Left lung (tissue), 10 donors: ENCODE measurements around the gene MAP6. TPM values are rescaled to one million over a fixed set of nuclear protein-coding genes. Genes with fewer than 3 reads are reported as not detected.

Experiments used
- ATAC-seq: fragments of 200-7000 bp; cut with Tn5 transposase; one replicate; pipeline ENCODE4 v1.9.1; 2020; ENCODE audit warnings: moderate library complexity
- DNase-seq, 4 donors: peaks; one replicate each; pipeline ENCODE4 v3.0.0-alpha.2; 2013 to 2020
- H3K27ac ChIP-seq, 2 donors: fragments of 200-600 bp; sonication (generic) in 1 of 2; one replicate each; pipeline versions ENCODE4 v1.5.0 to v1.8.0; 2020 to 2021
- H3K27me3 ChIP-seq, 2 donors: fragments of 200-600 bp; sonication (generic) in 1 of 2; one replicate each; pipeline versions ENCODE4 v1.5.0 to v1.8.0; 2020 to 2021
- H3K36me3 ChIP-seq, 2 donors: fragments of 200-600 bp; sonication (generic) in 1 of 2; one replicate each; pipeline versions ENCODE4 v1.5.0 to v1.8.0; 2020 to 2021
- H3K4me1 ChIP-seq, 2 donors: fragments of 200-600 bp; one replicate each; pipeline ENCODE4 v1.8.0; 2021
- H3K4me3 ChIP-seq, 2 donors: fragments of 200-600 bp; sonication (generic) in 1 of 2; one replicate each; pipeline versions ENCODE4 v1.5.0 to v1.8.0; 2020 to 2021; ENCODE audit warnings: mild to moderate bottlenecking in 1 of 2
- H3K9me3 ChIP-seq, 2 donors: fragments of 200-600 bp; sonication (generic) in 1 of 2; one replicate each; pipeline versions ENCODE4 v1.5.0 to v1.8.0; 2020 to 2021
- CTCF ChIP-seq, 2 donors: fragments of 200-600 bp; sonication (generic) in 1 of 2; IDR thresholded peaks; one replicate each; pipeline versions ENCODE4 v1.5.0 to v1.8.0; 2021; ENCODE audit warnings: antibody characterized with exemption in 2 of 2
- intact Hi-C, 2 donors: fragments of 100-400 bp; cut with DNase I; formaldehyde crosslinking; loops; one replicate each; pipeline versions ENCODE4 v1.11.2 to v1.14.2; 2022
- polyA plus RNA-seq, 6 donors: library from polyadenylated mRNA; unstranded; fragments of 120-200 nt; gene quantifications; one replicate each; pipeline ENCODE4 v1.2.1, GENCODE V29; 2013; ENCODE audit not compliant: insufficient read length in 6 of 6
- total RNA-seq, 2 donors: library from RNA; stranded (reverse); fragmentation: NEBNext Ultra II Directional; extraction: Animal tissue kit (Norgen Biotek cat#: 25700); gene quantifications; one replicate each; pipeline ENCODE4 v1.2.1, GENCODE V29; 2021
- donor health status: DM: no; HTN: yes; CAD: no.
- donor health status: DM: no; HTN: no; CAD: no.

The MAP6 gene
- total and polyA plus RNA-seq, 8 donors = 5.9 to 9.8 (median 7.8) TPM

- H3K27ac ChIP-seq = no peak overlapping the region
- TF ChIP-seq CTCF (IDR thresholded peaks at IDR 0.05) = no peak
- H3K9me3 ChIP-seq = no peaks in the 10 kb centered on the region
- no peak overlapping the region for H3K4me3 ChIP-seq
- no peaks in the 10 kb centered on the region for H3K4me1 ChIP-seq
- DNase-seq = no peak
- no peak for ATAC-seq
- intact Hi-C loops = no loop called here
- H3K36me3 ChIP-seq = no peaks in the 10 kb centered on the region
- no peaks in the 10 kb centered on the region for H3K27me3 ChIP-seq
These were observed 127.4 kb downstream of the MAP6 start for GRCh38 chr11:75541193-75542087.

DNA sequence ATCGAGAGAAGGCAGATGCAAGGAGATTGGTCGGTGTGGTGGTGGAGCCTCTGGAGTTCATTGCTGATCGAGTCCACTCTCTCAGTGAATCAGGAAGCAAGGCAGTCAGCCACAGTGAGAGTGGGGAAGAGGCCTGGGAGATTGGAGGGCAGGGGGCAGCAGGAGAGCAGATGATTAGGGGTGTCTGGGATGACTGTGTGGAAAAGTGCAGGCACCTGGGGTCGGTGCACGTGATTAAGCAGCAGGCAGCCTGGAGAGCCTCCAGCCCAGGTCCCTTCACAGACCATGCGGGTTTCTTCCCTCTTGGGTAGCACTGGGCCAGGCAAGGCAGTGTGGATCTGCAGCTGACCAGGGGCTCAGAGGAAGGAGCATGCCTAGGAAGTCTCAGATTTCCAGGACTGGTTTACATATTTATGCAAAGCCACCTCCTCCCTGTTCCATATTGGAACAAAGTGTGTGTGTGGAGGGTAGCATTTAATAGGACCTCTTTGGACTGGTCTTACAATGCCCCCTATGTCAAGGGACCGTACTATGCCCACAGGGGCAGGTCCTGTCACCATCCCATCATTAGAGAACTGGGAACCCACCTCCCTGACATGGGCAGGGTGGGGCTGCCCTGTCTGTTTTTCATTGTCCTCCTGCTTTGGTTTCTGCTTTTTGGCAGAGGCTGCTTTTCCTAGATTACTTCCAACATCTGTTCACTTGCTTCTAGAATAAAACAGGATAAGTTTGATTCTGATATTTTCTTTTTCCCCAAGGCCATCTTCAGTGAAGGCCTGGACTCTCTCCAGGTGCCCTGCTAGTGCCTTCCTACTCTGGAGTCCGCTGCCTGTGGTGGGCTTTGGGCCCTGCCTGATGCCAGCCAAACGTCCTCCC, 129.1 kb downstream of the MAP6 start:
- no peaks in the 10 kb centered on the region for H3K36me3 ChIP-seq
- TF ChIP-seq CTCF (IDR thresholded peaks at IDR 0.05) = no peak
- no peak for ATAC-seq
- no peak for DNase-seq
- no peaks in the 10 kb centered on the region for H3K4me1 ChIP-seq
- intact Hi-C loops = no loop called here
- no peak overlapping the region for H3K27ac ChIP-seq
- H3K9me3 ChIP-seq = no peaks in the 10 kb centered on the region
- H3K4me3 ChIP-seq = no peak overlapping the region
- no peaks in the 10 kb centered on the region for H3K27me3 ChIP-seq

DNA sequence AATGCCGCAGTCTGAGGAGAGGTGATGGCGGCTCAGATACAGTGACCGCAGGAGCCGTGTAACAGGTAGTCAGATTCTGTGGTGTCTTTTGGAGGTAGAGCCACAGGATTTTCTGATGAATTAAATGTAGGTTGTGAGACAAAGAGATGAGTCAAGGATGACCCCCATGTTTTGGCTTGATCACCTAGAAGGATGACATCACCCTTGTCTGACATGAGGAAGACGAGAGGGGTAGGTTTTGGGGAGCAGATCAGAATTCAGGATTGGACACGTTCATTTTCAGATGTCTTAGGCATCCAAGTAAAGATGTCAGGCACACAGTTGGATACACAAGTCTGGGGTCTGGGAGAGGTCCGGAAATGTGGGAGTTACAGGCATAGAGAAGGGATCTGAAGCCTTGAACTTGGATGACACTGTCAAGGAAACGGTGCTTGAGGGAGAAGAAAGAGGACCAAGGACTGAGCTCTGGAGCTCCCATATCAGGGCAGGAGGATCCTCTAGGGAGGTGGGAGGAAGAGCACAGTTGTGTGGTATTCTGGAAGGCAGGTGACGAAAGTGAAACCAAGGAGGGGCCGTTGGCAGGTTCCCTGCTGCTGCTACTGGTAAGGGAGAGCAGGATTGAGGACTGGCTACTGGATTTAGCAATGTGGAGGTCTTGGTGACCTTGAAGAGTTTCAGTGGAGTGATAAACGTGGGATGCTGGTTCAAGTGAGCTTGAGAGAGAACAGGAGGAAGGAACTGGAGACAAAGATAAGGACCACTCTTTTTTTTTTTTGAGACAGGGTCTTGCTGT, 130.5 kb downstream of the MAP6 start:
- intact Hi-C loops = no loop called here
- no peak for TF ChIP-seq CTCF (IDR thresholded peaks at IDR 0.05)
- H3K27me3 ChIP-seq = no peaks in the 10 kb centered on the region
- no peak overlapping the region for H3K4me3 ChIP-seq
- DNase-seq (no peak), ATAC-seq (no peak)
- H3K9me3 ChIP-seq = no peaks in the 10 kb centered on the region
- H3K27ac ChIP-seq = no peak overlapping the region
- no peaks in the 10 kb centered on the region for H3K36me3 ChIP-seq
- no peaks in the 10 kb centered on the region for H3K4me1 ChIP-seq

- DNase-seq (no peak), ATAC-seq (no peak)
- Histone ChIP-seq H3K4me3 (no peak overlapping the region), H3K4me1 (no peaks in the 10 kb centered on the region), H3K27ac (no peak overlapping the region), H3K36me3 (no peaks in the 10 kb centered on the region), H3K27me3 (no peaks in the 10 kb centered on the region), H3K9me3 (no peaks in the 10 kb centered on the region)
- intact Hi-C loops = no loop called here
- TF ChIP-seq CTCF (IDR thresholded peaks at IDR 0.05) = no peak
These were observed 131.1 kb downstream of the MAP6 start for GRCh38 chr11:75537740-75538139.

Other genes with a start within 250 kb of the MAP6 start
- gene KLHL35, start 235.8 kb downstream of the MAP6 start, total RNA-seq = 1 to 10 TPM; 1.4 to 2.1 TPM
- gene KLHL35, start 235.8 kb downstream of the MAP6 start, polyA plus RNA-seq = 1 to 10 TPM; 1.1 to 2.0 (median 1.2) TPM
- gene GDPD5, start 143.1 kb downstream of the MAP6 start, total RNA-seq = 10 to 100 TPM; 10.5 to 15.5 TPM
- 10 to 100 TPM; 24.0 to 34.8 (median 28.4) TPM for gene GDPD5, start 143.1 kb downstream of the MAP6 start, polyA plus RNA-seq
- gene SERPINH1, start 106.8 kb downstream of the MAP6 start, total RNA-seq = 100 to 1,000 TPM; 358 to 516 TPM
- gene SERPINH1, start 106.8 kb downstream of the MAP6 start, polyA plus RNA-seq = 100 to 1,000 TPM; 390 to 538 (median 458) TPM
- not detected for gene MOGAT2, start 48.8 kb upstream of the MAP6 start, total RNA-seq
- not detected for gene MOGAT2, start 48.8 kb upstream of the MAP6 start, polyA plus RNA-seq
- gene DGAT2, start 99.7 kb upstream of the MAP6 start, total RNA-seq = 10 to 100 TPM in 1 of 2 donors, 1 to 10 TPM in 1; 8.1 to 14.9 TPM
- gene DGAT2, start 99.7 kb upstream of the MAP6 start, polyA plus RNA-seq = 1 to 10 TPM; 1.2 to 1.7 (median 1.4) TPM
- 10 to 100 TPM; 29.6 to 36.0 TPM for gene UVRAG, start 146.2 kb upstream of the MAP6 start, total RNA-seq
- 10 to 100 TPM; 19.3 to 23.0 (median 21.5) TPM for gene UVRAG, start 146.2 kb upstream of the MAP6 start, polyA plus RNA-seq